Glomerular endothelial cell (primary cell): ENCODE data around the gene GJA5. TPM values are rescaled to one million over a fixed set of nuclear protein-coding genes. Genes with fewer than 3 reads are reported as not detected.

Experiments used
- DNase-seq: peaks from one replicate; pipeline ENCODE4 v3.0.0-alpha.2; 2011; ENCODE audit warnings: low read depth, low spot score; ENCODE audit errors: extremely low read depth
- total RNA-seq: library from RNA; depleted of rRNA; stranded (reverse); fragments of >200 nt; gene quantifications from 2 replicates; pipeline ENCODE4 v1.2.3, GENCODE V29; 2015

The GJA5 gene
- total RNA-seq, 1 donor from 2014 or later: 31.7 TPM

DNA sequence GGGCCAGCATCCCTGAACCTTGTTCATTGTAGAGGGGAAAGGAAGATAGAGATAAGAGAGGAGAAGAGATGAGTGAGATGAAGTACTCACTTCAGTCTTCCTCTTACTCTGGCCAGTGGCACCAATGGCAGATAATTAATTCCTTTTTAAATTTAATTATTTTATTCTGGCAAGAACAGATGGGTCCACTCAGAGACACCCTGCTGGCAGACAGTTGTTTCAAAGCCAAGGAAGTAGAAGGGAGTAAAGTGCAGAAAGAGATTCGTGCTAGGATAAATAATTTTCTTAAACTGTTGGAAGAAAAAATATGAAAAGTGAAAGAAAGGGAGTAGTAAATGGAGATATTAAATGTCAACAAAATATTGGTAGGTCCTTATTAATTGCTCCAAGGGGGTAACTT lies 7.7 kb upstream of the GJA5 start:
- no peak for DNase-seq

- no peak for DNase-seq
These were observed 2.0 kb upstream of the GJA5 start for GRCh38 chr1:147762233-147763024.

DNA sequence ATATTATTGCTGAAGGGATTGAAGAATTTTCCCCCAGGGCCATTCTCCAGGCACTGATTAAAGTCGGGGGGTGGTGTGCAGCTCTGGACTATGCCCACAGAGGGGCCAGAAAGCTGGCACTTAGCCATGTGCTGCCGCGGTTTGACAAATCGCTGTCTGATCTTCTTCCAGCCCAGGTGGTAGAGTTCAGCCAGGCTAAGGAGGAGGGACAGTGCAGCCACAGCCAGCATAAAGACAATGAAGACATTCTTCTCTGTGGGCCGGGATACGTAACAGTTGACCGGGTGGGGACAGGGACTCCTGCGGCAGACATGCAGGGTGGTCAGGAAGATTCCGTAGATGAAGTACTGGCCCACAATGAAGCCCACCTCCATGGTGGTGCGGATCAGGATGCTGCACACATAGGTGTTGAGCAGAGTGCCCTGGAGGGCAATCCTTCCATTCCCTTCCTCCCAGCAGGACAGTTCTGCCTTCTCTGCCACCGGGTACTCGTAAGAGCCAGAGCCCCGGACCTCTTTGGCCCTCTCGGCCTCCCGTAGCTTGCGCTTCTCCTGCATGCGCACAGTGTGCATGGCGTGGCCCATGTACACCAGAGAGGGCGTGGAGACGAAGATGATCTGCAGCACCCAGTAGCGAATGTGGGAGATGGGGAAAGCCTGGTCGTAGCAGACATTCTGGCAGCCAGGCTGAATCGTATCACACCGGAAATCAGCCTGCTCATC lies 1.9 kb downstream of the GJA5 start:
- DNase-seq: no peak

DNA sequence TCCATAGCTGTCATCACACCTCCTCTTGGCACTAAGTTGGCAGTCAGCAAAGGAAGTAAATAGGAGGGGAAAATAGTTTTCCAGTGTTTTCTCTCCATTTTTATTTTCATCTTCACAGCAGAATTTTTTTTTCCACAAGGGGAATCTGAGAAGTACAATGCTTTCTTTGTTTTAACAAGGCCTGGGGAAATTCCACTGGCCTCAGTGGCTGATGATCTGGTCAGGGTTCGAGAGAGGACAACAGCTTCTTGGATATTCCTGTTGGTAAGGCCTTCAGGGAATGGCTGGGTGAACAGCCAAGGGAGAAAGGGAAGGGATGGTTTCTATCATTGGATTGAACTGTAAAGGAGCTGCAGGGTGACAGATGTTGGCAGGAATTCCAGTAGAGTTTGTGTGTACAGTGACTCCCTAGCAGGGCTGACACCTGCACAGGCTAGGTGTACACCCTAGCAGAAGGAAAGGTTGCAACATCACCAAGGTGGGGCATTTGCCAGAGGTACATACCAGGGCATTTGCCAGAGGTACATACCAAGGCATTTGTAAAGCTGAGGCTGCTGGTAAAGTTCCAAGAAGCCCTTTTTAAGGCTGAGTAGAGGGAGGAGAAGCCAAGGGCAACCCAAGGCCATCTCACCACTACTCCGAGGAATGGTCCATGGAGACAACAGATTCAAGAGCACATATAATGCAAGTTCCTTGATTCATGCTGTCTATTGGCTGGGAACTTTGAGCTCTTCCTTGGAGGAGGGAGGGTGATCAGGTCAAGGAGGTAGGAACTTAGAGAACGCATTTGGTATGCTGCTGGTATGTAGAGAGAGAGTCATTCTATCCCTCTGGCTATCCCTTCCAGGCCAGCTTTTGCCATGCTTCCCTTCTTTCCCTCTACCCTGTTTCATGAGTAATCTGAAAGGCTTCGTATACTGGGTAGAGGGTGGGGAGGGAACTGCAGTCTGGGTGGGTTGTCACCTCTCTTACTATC lies 3.1 kb downstream of the GJA5 start:
- no peak for DNase-seq

DNA sequence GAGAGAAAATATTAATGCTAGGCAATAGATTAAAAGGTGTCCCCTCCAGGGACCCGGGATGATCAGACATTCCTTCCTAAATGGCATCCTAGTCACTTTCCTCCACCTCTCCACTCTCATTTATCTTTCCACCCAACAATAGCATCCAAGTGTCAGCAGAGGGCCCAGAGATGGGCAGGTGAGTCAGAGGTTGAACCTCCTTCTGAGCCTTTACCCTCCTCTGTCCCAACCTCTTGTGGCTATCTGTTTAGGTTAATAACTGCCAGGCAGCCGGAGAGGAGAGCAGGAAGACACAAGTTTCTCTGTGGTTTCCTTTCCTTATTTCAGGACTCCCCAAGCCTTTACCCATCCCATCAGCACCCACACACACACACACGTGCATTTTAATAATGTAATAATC lies 4.1 kb downstream of the GJA5 start:
- DNase-seq: no peak

DNA sequence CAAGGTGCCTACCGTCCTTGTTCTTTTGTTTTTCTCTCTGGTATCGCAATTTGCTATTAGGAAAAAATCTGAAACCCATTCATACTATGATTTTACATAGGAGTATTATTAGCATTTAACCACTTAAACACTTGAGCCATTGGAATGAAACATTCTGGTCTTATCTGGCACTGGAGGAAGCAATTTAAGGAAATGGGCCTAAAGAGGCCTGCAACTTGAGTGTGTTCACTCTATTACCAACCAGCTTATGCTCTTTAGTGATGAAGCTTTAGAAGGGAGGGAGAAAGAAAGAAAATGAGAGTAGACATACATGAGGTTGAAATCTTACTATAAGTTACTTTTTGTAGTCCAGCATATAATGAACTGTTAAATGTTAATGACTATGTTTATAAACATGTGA lies 5.7 kb downstream of the GJA5 start:
- DNase-seq: no peak

DNA sequence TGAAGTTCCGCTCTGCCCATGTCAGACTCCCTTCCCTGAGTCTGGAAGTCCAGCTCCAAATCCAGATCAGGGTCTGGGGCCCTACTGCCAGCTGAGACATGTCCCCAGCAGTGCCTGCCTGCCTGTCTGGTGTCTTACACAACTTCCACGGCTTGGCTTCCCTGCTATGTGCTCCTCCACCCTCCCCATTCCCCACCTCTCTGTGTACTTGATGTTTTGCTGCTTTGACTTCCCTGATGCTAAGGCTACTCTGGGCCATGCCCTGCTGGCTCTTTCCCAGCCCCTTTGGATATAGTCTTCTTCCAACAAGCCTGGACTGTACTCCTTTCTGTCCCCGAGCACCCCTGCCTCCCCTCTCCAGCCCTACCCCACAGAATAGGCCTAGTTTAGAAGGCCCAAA lies 7.3 kb downstream of the GJA5 start:
- no peak for DNase-seq

DNA sequence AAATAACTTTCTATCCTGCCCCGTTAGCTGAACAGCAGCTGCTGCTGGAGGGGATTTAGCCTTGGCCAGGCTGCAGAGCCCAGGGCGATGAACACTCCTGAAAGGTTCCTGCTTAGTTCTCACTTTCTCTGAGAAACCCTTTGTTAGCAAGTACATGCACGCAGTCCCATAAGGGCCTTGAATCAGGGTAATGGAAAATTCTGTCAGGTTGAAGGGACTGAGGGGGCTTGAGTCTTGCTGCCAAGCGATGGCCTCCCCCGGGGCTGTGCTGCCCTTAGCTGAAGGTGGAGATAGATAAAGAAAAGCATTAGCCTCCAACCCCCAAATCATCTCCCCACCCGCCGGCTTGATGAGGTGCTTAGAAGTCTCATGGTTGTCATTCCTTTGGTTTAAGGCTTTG lies 7.9 kb downstream of the GJA5 start:
- no peak for DNase-seq

- no peak for DNase-seq
These were observed 9.1 kb downstream of the GJA5 start for GRCh38 chr1:147751346-147751745.

DNA sequence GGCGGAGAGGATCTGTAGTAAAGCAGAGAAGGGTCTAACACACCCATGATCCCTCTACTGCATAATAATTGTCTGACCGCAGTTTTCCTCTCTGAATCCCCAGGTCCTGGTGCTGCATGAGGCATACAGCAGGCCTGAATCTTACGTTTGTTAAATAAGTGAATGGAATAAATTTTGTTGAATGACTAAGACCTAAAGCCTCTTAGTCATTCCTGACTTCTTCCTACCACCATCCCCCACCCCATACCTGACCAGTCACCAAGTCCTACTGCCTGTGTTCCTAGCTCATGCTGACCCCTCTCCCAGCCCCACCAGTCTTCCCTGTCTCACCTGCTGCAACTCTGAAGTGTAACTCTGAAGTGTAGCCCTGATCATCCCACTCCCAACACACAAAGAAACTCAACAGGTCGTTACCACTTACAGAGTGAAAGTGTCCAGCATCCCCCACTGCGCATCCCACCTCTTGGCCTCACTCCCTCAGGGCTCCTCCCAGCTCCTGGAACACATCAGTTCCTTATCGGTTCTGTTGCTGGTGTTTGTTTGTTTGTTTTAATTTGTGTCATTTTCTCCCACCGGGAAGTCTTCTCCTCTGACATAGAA lies 9.7 kb downstream of the GJA5 start:
- no peak for DNase-seq

GRCh38 chr1:147749792-147750191 lies 10.6 kb downstream of the GJA5 start:
- no peak for DNase-seq

- DNase-seq: no peak
These were observed 11.6 kb downstream of the GJA5 start for GRCh38 chr1:147748676-147749350.

GRCh38 chr1:147747966-147748365 lies 12.4 kb downstream of the GJA5 start:
- no peak for DNase-seq

GRCh38 chr1:147745271-147745670 lies 15.1 kb downstream of the GJA5 start:
- DNase-seq: no peak

GRCh38 chr1:147741065-147741464 lies 19.3 kb downstream of the GJA5 start:
- DNase-seq: no peak

DNA sequence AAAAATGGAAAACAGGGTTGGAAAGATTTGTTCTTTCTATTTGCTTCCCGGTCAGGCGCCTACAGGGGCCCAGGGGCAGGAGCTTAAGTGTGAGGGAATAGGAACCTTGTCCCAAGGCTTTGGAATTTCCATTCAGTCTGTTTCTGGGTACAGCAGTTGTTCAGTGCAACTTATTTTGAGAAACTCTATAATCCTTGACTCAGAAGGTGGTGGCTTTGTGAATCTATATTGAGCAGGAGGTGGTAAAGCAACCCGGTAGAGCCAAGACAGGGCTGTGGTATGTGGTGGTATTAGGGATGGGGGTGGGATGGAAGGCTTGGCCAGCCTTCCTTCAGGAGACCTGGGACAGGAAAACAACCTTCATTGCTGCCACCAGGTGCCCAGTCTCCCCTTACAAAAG lies 20.0 kb downstream of the GJA5 start:
- DNase-seq: no peak

DNA sequence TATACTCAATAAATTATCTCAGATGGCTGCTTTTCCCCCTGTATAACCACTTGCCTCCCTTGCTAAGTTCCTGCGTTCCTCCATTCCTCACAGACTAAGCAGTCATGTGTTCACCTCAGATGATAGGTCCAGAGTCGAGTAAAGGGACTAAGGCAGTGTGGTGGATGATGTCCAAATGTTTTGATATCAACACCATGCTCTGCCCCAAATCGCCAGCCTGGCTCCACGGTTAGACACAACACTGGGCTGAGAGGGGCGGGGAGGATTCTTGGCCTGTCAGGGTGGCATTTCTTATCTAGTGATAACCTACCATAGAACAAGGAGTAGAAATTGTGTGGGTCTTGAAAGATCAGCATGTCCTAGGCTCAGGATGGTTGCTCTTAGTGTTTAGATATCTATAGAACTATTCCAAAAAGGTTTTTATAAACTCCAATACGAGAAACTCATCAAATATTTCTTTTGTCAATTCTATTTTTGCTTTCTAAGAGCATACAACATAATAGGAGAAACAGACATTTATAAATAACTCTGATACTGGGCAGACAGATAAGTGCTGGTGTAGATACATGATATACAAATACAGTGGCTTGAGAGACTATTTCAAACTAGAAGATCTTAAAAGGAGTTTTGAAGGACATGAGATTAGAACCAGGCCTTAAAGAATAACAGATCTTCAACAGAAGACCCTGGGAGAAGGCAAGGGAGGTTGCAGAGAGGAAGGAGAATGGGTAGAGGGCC lies 21.5 kb downstream of the GJA5 start:
- DNase-seq: no peak

- no peak for DNase-seq
These were observed 22.3 kb downstream of the GJA5 start for GRCh38 chr1:147738129-147738528.

DNA sequence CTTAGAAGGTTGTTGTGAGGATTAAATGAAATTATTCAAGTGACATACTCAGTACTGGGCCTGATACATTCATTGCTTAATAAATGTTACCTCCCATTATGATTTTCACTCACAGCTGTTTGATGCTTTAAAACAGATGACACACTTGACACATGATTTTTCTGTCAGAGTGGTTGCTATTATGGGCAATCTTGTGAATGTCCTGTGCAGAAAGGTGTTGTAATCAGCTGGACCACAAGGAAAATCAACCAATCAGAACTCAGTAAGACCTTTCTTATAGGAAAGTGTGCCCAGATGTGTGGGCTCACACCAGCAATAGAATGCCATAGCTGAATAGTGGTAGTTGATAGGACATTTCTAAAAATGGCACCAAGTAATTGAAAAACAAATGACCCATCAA lies 23.5 kb downstream of the GJA5 start:
- no peak for DNase-seq

- no peak for DNase-seq
These were observed 25.0 kb downstream of the GJA5 start for GRCh38 chr1:147735423-147735822.
